HUES6 (cell line): Measurements from ENCODE around the gene ENPP3.

Experiments used
- H3K27ac ChIP-seq: 2 replicates; pipeline ENCODE4 v1.7.0; 2013; ENCODE audit warnings: low read depth, mild to moderate bottlenecking, low read length, inconsistent platforms
- H3K27me3 ChIP-seq: 2 replicates; pipeline ENCODE4 v1.6.1; 2013; ENCODE audit warnings: low read length; ENCODE audit not compliant: control insufficient read depth, insufficient read depth
- H3K36me3 ChIP-seq: 2 replicates; pipeline ENCODE4 v1.6.1; 2013; ENCODE audit warnings: low read length; ENCODE audit not compliant: control insufficient read depth, insufficient read depth
- H3K4me1 ChIP-seq: 2 replicates; pipeline ENCODE4 v1.6.1; 2013; ENCODE audit warnings: low read length; ENCODE audit not compliant: control insufficient read depth, insufficient read depth
- H3K4me3 ChIP-seq: 2 replicates; pipeline ENCODE4 v1.5.1; 2013; ENCODE audit warnings: low read depth, low read length
- H3K9ac ChIP-seq: one replicate; pipeline ENCODE4 v1.6.1; 2013; ENCODE audit warnings: mild to moderate bottlenecking, low read length
- H3K9me3 ChIP-seq: 2 replicates; pipeline ENCODE4 v1.6.1; 2013; ENCODE audit warnings: low read depth, low read length; ENCODE audit not compliant: control insufficient read depth, insufficient read depth

The ENPP3 gene

DNA sequence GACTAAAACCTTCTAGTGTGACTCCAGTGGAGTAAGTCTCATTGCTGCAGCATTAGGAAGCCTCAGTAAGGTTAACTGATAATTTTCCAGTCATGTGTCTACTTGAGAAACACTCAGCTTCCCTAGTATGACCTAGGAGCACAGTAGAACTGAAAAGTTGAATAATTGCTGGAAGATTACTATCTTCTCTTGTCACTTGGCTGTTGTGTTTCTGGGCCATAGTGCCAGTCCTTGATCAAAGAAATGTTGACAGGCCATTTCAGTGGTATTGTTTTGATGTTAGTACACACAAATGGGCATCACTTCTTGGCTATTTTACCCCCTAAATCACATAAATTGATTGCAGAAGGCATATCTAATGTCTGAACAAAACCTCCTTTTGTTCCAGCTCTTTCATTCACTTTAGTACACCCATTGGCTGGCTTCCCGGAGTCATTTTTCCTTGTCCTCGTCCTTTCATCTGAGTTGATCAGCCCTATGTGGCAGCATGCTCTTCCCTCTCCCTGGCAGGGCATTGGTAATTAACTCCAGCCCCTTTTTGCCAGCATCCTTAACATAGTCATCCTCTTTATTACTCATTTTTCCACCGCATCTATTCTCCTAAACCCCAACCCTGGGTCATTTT, 6.0 kb downstream of the ENPP3 start:
- H3K9me3 ChIP-seq: no peaks in the 10 kb centered on the region
- H3K27ac ChIP-seq: no peak overlapping the region
- no peaks in the 10 kb centered on the region for H3K36me3 ChIP-seq
- H3K4me1 ChIP-seq: no peaks in the 10 kb centered on the region
- no peak overlapping the region for H3K9ac ChIP-seq
- H3K4me3 ChIP-seq: no peak overlapping the region
- peaks cover 4% of the 10 kb centered on the region; the same call in 1 of the 2 replicates for H3K27me3 ChIP-seq

- no peak overlapping the region for H3K27ac ChIP-seq
- no peaks in the 10 kb centered on the region for H3K4me1 ChIP-seq
- H3K36me3 ChIP-seq: no peaks in the 10 kb centered on the region
- H3K9me3 ChIP-seq: no peaks in the 10 kb centered on the region
- H3K9ac ChIP-seq: no peak overlapping the region
- no peak overlapping the region for H3K4me3 ChIP-seq
- H3K27me3 ChIP-seq: peaks cover 4% of the 10 kb centered on the region; the same call in 1 of the 2 replicates
Measured at GRCh38 chr6:131643855-131644460, 6.9 kb downstream of the ENPP3 start.

- H3K27me3 ChIP-seq: peaks cover 4% of the 10 kb centered on the region; the same call in 1 of the 2 replicates
- H3K27ac ChIP-seq: no peak overlapping the region
- no peaks in the 10 kb centered on the region for H3K9me3 ChIP-seq
- no peaks in the 10 kb centered on the region for H3K4me1 ChIP-seq
- no peaks in the 10 kb centered on the region for H3K36me3 ChIP-seq
- H3K4me3 ChIP-seq: no peak overlapping the region
- H3K9ac ChIP-seq: no peak overlapping the region
Measured at GRCh38 chr6:131644921-131645320, 7.8 kb downstream of the ENPP3 start.

- H3K36me3 ChIP-seq: no peaks in the 10 kb centered on the region
Measured at GRCh38 chr6:131645846-131646245, 8.7 kb downstream of the ENPP3 start.

DNA sequence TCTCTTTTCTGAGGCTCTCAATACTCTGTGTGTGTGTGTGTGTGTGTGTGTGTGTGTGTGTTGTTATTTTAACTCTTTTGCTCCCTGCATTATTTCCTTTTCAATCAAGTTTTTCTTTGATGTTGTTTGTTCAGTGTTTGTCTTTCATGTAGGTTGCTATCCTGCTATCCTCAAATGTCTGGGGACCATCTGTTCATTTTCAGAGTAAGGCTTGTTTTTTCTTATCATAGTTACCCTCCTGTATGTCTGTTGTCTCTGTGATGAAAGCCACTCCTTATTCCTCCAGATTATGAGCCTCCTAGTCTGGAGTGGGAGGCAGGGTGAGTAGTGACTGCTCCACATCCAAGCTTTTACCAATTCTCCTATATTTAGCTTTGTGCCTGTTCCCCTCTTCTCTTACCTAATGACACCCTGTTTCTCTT, 9.2 kb downstream of the ENPP3 start:
- H3K27ac ChIP-seq: no peak overlapping the region
- peaks cover 4% of the 10 kb centered on the region; the same call in 1 of the 2 replicates for H3K27me3 ChIP-seq
- H3K4me1 ChIP-seq: no peaks in the 10 kb centered on the region
- no peak overlapping the region for H3K4me3 ChIP-seq
- H3K9ac ChIP-seq: no peak overlapping the region
- H3K9me3 ChIP-seq: no peaks in the 10 kb centered on the region
- H3K36me3 ChIP-seq: no peaks in the 10 kb centered on the region

More at GRCh38 chr6:131645846-131646245, 8.7 kb downstream of the ENPP3 start:
- Histone ChIP-seq H3K9me3 (no peaks in the 10 kb centered on the region), H3K27ac (no peak overlapping the region), H3K4me1 (no peaks in the 10 kb centered on the region), H3K27me3 (peaks cover 4% of the 10 kb centered on the region; the same call in 1 of the 2 replicates), H3K9ac (no peak overlapping the region), H3K4me3 (no peak overlapping the region)

DNA sequence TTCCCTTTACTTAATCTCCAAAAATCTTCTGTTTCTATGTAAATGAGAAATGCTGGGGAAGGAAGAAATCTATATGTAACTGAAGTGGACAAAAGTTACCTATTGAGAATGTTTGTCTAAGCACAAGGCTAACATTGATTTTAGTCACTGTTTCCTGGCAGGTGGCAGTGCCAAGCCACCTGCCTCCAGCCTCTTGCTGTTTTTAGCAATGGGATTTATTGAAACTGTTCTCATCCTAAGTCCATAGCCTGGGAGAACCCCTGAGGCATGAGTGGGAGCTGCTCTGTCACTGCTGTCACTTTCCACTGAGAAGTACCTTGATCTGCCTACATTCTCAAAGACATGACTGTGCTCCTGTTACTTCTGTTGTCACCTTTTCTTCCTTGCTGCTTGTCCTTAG, 14.7 kb downstream of the ENPP3 start:
- no peaks in the 10 kb centered on the region; the same call in 1 of the 2 replicates for H3K27me3 ChIP-seq
- H3K4me1 ChIP-seq: no peaks in the 10 kb centered on the region
- no peaks in the 10 kb centered on the region for H3K9me3 ChIP-seq
- no peak overlapping the region for H3K9ac ChIP-seq
- H3K4me3 ChIP-seq: no peak overlapping the region
- no peak overlapping the region for H3K27ac ChIP-seq
- no peaks in the 10 kb centered on the region for H3K36me3 ChIP-seq

GRCh38 chr6:131652472-131652871, 15.4 kb downstream of the ENPP3 start:
- H3K9me3 ChIP-seq: no peaks in the 10 kb centered on the region
- H3K27ac ChIP-seq: no peak overlapping the region
- no peaks in the 10 kb centered on the region; the same call in 1 of the 2 replicates for H3K27me3 ChIP-seq
- no peak overlapping the region for H3K9ac ChIP-seq
- H3K36me3 ChIP-seq: no peaks in the 10 kb centered on the region
- no peaks in the 10 kb centered on the region for H3K4me1 ChIP-seq
- H3K4me3 ChIP-seq: no peak overlapping the region

DNA sequence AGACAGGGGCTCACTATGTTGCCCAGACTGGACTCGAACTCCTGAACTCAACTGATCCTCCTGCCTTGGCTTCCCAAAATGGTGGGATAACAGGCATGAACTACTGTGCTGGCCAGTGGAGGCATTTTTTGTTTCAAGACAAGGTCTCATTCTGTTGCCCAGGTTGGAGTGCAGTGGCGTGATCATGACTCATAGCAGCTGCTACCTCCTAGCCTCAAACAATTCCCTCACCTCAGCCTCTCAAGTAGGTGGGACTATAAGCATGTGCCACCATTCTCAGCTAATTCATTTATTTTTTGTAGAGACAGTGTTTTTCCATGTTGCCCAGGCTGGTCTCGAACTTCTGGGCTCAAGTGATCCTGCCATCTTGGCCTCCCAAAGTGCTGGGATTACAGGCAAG, 17.2 kb downstream of the ENPP3 start:
- Histone ChIP-seq H3K4me1 (no peaks in the 10 kb centered on the region), H3K27ac (no peak overlapping the region), H3K27me3 (no peaks in the 10 kb centered on the region; the same call in 1 of the 2 replicates), H3K36me3 (no peaks in the 10 kb centered on the region), H3K4me3 (no peak overlapping the region), H3K9me3 (no peaks in the 10 kb centered on the region), H3K9ac (no peak overlapping the region)

- peaks cover 5% of the 10 kb centered on the region for H3K4me1 ChIP-seq
- no peak overlapping the region for H3K4me3 ChIP-seq
- no peak overlapping the region for H3K9ac ChIP-seq
- no peak overlapping the region for H3K27ac ChIP-seq
- no peaks in the 10 kb centered on the region for H3K36me3 ChIP-seq
- no peaks in the 10 kb centered on the region for H3K9me3 ChIP-seq
- no peaks in the 10 kb centered on the region; the same call in 1 of the 2 replicates for H3K27me3 ChIP-seq
Measured at GRCh38 chr6:131655387-131655786, 18.3 kb downstream of the ENPP3 start.

DNA sequence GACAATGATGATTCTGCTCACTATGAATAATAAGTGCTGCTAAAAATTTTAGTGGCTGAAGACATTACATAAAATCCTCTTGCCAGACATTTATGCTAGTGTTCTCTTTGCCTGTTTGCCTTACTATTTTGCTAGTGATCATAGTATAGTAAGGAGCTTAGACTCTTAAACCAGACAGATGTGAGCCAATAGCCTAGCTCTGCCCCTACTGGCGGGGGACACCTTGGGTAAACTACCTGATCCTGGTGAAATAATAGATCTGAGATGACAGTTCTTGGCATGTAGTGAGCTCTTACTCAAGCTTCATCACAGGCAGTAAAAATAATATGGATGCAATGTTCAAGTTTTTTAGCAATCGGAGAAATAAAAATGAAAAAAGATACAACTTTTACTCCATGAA, 18.8 kb downstream of the ENPP3 start:
- peaks cover 5% of the 10 kb centered on the region for H3K4me1 ChIP-seq
- no peak overlapping the region for H3K9ac ChIP-seq
- H3K36me3 ChIP-seq: no peaks in the 10 kb centered on the region
- no peaks in the 10 kb centered on the region for H3K9me3 ChIP-seq
- H3K27me3 ChIP-seq: no peaks in the 10 kb centered on the region; the same call in 1 of the 2 replicates
- H3K4me3 ChIP-seq: no peak overlapping the region
- H3K27ac ChIP-seq: no peak overlapping the region

DNA sequence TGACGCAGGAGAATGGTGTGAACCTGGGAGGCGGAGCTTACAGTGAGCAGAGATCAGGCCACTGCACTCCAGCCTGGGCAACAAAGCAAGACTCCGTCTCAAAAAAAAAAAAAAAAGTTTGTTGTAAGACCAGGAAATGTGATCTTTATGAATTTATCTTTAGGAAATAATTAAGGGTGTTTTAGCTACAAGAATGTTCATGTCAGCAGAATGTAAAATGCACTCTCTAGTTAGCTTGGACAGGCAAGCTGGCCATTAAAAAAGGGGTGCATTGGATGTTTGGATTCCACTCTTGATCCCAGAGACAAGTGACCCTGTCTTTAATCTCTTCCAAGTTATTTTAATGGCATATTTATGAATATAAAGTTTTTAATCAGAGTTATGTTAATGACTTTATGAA, 19.6 kb downstream of the ENPP3 start:
- no peak overlapping the region for H3K27ac ChIP-seq
- peaks cover 5% of the 10 kb centered on the region for H3K4me1 ChIP-seq
- no peaks in the 10 kb centered on the region for H3K27me3 ChIP-seq
- H3K9me3 ChIP-seq: no peaks in the 10 kb centered on the region
- no peak overlapping the region for H3K4me3 ChIP-seq
- no peaks in the 10 kb centered on the region for H3K36me3 ChIP-seq
- H3K9ac ChIP-seq: no peak overlapping the region
